GM12865 (cell line): ENCODE results near the gene TULP3.

Experiments used
- DNase-seq: peaks from one replicate; pipeline ENCODE4 v3.0.0; 2010; ENCODE audit warnings: low read depth
- H3K4me3 ChIP-seq: 2 replicates; pipeline ENCODE4 v1.5.1; 2011; ENCODE audit warnings: mild to moderate bottlenecking, low read depth, low read length, control low read depth
- CTCF ChIP-seq: IDR thresholded peaks from 2 replicates; pipeline ENCODE4 v1.5.1; 2011; ENCODE audit warnings: low read length, control low read depth, low read depth, inconsistent platforms; ENCODE audit not compliant: insufficient read depth; ENCODE audit errors: missing control alignments

TULP3 gene

GRCh38 chr12:2891240-2892053 lies 756 bp downstream of the TULP3 start:
- DNase-seq = peak; percentile 23
- H3K4me3 ChIP-seq = peak overlapping the region; percentile 90
- TF ChIP-seq CTCF = no peak

- DNase-seq = no peak
- TF ChIP-seq CTCF = no peak
- H3K4me3 ChIP-seq = no peak overlapping the region
Measured at GRCh38 chr12:2892246-2892645, 1.6 kb downstream of the TULP3 start.

- no peak overlapping the region for H3K4me3 ChIP-seq
- no peak for DNase-seq
- TF ChIP-seq CTCF = no peak
Measured at GRCh38 chr12:2893007-2893406, 2.3 kb downstream of the TULP3 start.

- no peak for TF ChIP-seq CTCF
- no peak for DNase-seq
Measured at GRCh38 chr12:2895051-2895451, 4.4 kb downstream of the TULP3 start.

GRCh38 chr12:2895511-2895910 lies 4.8 kb downstream of the TULP3 start:
- no peak overlapping the region for H3K4me3 ChIP-seq
- TF ChIP-seq CTCF = no peak
- no peak for DNase-seq

More at GRCh38 chr12:2895051-2895451, 4.4 kb downstream of the TULP3 start:
- no peak overlapping the region for H3K4me3 ChIP-seq

- DNase-seq = no peak
- H3K4me3 ChIP-seq = no peak overlapping the region
- TF ChIP-seq CTCF = no peak
Measured at GRCh38 chr12:2897418-2897817, 6.7 kb downstream of the TULP3 start.

- no peak for DNase-seq
- no peak overlapping the region for H3K4me3 ChIP-seq
- no peak for TF ChIP-seq CTCF
Measured at GRCh38 chr12:2900642-2901041, 10.0 kb downstream of the TULP3 start.
